GM12865 (cell line): ENCODE measurements around the gene PCNX2.
A peak's percentile ranks its signal among the peaks of the same experiment; 100 is the strongest.

ENCODE experiments used
- DNase-seq: peaks from one replicate; pipeline ENCODE4 v3.0.0; 2010; ENCODE audit warnings: low read depth
- H3K4me3 ChIP-seq: 2 replicates; pipeline ENCODE4 v1.5.1; 2011; ENCODE audit warnings: mild to moderate bottlenecking, low read depth, low read length, control low read depth
- TF ChIP-seq, protein P1 (sequence below): IDR thresholded peaks from 2 replicates; pipeline ENCODE4 v1.5.1; 2011; ENCODE audit warnings: low read length, control low read depth, low read depth, inconsistent platforms; ENCODE audit not compliant: insufficient read depth; ENCODE audit errors: missing control alignments

Gene PCNX2

DNA sequence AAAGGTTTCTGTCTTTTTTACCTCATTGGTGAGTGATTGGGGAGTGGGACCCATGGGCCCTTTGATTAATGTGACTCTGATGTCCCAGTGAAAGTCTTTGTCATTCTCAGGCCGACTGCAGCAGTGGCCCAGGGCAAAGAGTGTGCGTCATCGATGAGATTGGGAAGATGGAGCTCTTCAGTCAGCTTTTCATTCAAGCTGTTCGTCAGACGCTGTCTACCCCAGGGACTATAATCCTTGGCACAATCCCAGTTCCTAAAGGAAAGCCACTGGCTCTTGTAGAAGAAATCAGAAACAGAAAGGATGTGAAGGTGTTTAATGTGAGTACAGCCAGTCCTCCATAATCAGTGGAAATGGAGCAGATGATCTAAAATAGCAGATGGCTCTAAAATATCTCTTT, 325.7 kb downstream of the PCNX2 start:
- TF ChIP-seq, protein P1, sequence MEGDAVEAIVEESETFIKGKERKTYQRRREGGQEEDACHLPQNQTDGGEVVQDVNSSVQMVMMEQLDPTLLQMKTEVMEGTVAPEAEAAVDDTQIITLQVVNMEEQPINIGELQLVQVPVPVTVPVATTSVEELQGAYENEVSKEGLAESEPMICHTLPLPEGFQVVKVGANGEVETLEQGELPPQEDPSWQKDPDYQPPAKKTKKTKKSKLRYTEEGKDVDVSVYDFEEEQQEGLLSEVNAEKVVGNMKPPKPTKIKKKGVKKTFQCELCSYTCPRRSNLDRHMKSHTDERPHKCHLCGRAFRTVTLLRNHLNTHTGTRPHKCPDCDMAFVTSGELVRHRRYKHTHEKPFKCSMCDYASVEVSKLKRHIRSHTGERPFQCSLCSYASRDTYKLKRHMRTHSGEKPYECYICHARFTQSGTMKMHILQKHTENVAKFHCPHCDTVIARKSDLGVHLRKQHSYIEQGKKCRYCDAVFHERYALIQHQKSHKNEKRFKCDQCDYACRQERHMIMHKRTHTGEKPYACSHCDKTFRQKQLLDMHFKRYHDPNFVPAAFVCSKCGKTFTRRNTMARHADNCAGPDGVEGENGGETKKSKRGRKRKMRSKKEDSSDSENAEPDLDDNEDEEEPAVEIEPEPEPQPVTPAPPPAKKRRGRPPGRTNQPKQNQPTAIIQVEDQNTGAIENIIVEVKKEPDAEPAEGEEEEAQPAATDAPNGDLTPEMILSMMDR: no peak
- no peak overlapping the region for H3K4me3 ChIP-seq
- no peak for DNase-seq

- no peak overlapping the region for H3K4me3 ChIP-seq
- no peak for DNase-seq
- TF ChIP-seq, protein P1: no peak
These were observed 326.6 kb downstream of the PCNX2 start for GRCh38 chr1:232968965-232969364.

GRCh38 chr1:232968391-232968790, 327.1 kb downstream of the PCNX2 start:
- no peak for DNase-seq
- TF ChIP-seq, protein P1: no peak
- H3K4me3 ChIP-seq: no peak overlapping the region

DNA sequence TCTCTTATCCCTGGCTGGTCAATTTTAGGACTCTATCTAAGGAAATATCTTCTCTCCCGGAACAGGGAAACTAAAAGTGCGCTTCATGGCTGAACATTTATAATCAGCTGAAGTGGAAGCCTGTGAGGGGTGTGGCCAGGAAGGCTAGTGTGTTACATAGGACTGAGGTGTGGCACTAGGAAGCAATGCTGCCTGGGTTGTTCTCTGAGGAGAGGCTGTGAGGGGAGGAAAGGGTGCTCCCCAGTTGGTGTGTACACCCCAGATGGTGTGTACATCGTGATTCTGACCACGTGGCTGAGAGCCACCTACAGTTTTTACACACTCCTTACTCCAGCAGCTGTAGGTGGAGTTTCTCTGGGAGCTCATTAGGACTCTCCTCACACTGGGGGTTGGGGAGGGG, 328.9 kb downstream of the PCNX2 start:
- no peak overlapping the region for H3K4me3 ChIP-seq
- DNase-seq: no peak
- TF ChIP-seq, protein P1: no peak

DNA sequence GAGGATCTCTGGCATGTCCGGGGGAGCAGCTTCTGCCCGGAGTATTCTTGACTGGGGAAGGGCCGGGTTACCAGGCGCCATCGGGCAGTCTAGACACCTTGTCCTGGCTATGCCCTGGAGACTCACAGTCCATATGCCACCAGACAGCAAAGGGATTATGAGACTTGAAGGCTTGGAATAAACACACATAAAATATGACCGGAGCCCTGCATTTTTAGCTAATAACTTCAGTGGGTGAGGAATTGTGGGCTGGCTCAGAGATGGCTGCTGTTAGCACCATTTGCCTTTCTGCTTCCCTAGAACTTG, 329.7 kb downstream of the PCNX2 start:
- no peak for DNase-seq
- TF ChIP-seq, protein P1: no peak

DNA sequence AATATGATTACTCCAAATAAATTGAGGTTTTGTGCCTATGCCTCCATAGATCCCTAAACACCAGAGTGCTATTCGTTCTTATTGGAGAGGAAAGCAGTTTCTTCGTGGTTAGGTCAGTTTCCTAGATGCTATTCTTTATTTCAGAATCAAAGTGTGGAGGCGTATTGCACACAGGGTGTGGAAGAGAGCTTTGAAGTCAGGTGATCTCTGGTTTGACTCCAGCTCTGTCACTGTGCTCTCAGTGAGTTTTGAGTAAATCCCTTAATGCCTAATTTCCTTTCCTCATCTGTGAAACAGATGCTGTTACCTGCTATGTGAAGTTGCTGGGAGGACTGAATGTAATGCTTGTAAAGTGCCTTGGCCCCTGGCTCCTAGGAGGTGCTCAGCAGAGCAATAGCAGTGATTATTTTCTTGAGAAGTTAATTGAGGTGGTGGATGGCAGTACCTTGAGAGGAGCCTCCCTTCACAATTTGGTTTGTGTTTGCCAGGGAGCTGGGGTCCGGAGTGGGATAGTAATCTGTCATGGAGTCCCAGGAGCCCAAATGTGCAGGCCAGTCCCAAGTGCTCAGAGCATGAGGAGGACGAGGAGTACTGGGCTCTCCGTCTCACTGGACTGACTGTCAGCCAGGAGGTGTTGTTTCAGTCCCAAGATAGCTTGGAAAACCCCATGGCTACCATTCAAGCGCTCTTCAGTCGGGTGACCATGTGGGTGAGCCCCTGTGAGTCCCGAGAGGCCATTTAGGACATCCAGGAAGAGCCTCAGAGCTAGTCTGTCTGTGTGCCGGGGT, 330.2 kb downstream of the PCNX2 start:
- DNase-seq: peak; percentile 51
- TF ChIP-seq, protein P1: no peak
- no peak overlapping the region for H3K4me3 ChIP-seq

More for the DNA sequence above, 329.7 kb downstream of the PCNX2 start:
- H3K4me3 ChIP-seq: no peak overlapping the region

DNA sequence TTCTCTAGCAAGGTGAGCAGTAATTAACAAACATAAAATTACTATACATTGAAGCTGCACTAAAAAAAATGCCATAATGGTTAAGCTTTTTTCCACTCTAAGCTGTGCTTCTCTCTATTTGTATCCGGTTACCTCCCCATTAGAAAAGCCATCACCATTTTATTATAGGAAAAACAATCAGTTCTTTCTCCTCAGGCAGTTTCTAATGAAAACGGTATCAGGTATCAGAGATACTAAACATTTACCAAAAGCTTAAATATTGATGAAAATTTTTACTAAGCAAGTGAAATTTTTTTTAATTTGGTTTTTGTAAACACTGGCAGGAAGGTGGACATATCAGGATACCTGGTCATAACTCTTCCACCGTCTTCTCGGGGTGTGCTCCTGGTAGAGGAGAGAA, 330.9 kb downstream of the PCNX2 start:
- TF ChIP-seq, protein P1: no peak
- no peak overlapping the region for H3K4me3 ChIP-seq
- DNase-seq: no peak
